H9 (cell line): ENCODE data around the gene RASA3. TPM values are rescaled to one million over a fixed set of nuclear protein-coding genes. Genes with fewer than 3 reads are reported as not detected.
A peak's percentile ranks its signal among the peaks of the same experiment; 100 is the strongest.
"Not testable (repeated sequence)": the region's sequence is repeated elsewhere in the genome, so short reads cannot be mapped to it uniquely, and the experiment has no call there.

Source experiments
- DNase-seq: peaks from one replicate; pipeline ENCODE4 v3.0.0-alpha.2; 2017
- H2AFZ ChIP-seq: one replicate; pipeline ENCODE4 v1.6.1; 2013; ENCODE audit warnings: mild to moderate bottlenecking, low read length, control low read depth, moderate library complexity
- H2AK5ac ChIP-seq: 2 replicates; pipeline ENCODE4 v1.6.1; 2013; ENCODE audit warnings: low read length, control low read depth, mixed read lengths; ENCODE audit not compliant: insufficient read length
- H2BK120ac ChIP-seq: one replicate; pipeline ENCODE4 v1.6.1; 2013; ENCODE audit warnings: low read depth, mild to moderate bottlenecking, low read length, control low read depth, inconsistent platforms; ENCODE audit not compliant: poor library complexity, severe bottlenecking
- H2BK12ac ChIP-seq: 2 replicates; pipeline ENCODE4 v1.6.1; 2013; ENCODE audit warnings: low read length, control low read depth, mixed read lengths, low read depth; ENCODE audit not compliant: insufficient read length
- H2BK15ac ChIP-seq: 2 replicates; pipeline ENCODE4 v1.6.1; 2013; ENCODE audit warnings: low read depth, low read length, control low read depth
- H2BK20ac ChIP-seq: one replicate; pipeline ENCODE4 v1.6.1; 2013; ENCODE audit warnings: low read depth, mild to moderate bottlenecking, low read length, control low read depth, inconsistent platforms; ENCODE audit not compliant: poor library complexity, severe bottlenecking
- H2BK5ac ChIP-seq: 2 replicates; pipeline ENCODE4 v1.6.1; 2013; ENCODE audit warnings: low read length, control low read depth, mixed read lengths; ENCODE audit not compliant: insufficient read length
- H3K14ac ChIP-seq: 2 replicates; pipeline ENCODE4 v1.6.1; 2013; ENCODE audit warnings: low read length, control low read depth; ENCODE audit not compliant: insufficient read depth
- H3K18ac ChIP-seq: 2 replicates; pipeline ENCODE4 v1.6.1; 2013; ENCODE audit warnings: low read depth, mild to moderate bottlenecking, mixed read lengths, low read length, control low read depth; ENCODE audit not compliant: insufficient read length
- H3K23ac ChIP-seq: 2 replicates; pipeline ENCODE4 v1.6.1; 2013; ENCODE audit warnings: low read length, control low read depth, mixed read lengths, low read depth; ENCODE audit not compliant: insufficient read length
- H3K23me2 ChIP-seq: 2 replicates; pipeline ENCODE4 v1.6.1; 2013; ENCODE audit warnings: low read depth, mild to moderate bottlenecking, mixed read lengths, low read length, control low read depth; ENCODE audit not compliant: insufficient read length, poor library complexity, severe bottlenecking
- H3K27ac ChIP-seq: 2 replicates; pipeline ENCODE4 v1.5.1; 2013; ENCODE audit warnings: low read length, control low read depth, mixed read lengths, low read depth; ENCODE audit not compliant: insufficient read length
- H3K27me3 ChIP-seq: 2 replicates; pipeline ENCODE4 v1.6.1; 2013; ENCODE audit warnings: low read length, control low read depth, inconsistent platforms; ENCODE audit not compliant: insufficient read depth
- H3K4ac ChIP-seq: 2 replicates; pipeline ENCODE4 v1.6.1; 2013; ENCODE audit warnings: low read depth, mild to moderate bottlenecking, control low read depth, inconsistent platforms, low read length, moderate library complexity
- H3K4me1 ChIP-seq: 2 replicates; pipeline ENCODE4 v1.6.1; 2013; ENCODE audit warnings: low read length, control low read depth, inconsistent platforms; ENCODE audit not compliant: insufficient read depth
- H3K4me2 ChIP-seq: 2 replicates; pipeline ENCODE4 v1.6.1; 2013; ENCODE audit warnings: low read length, control low read depth, mixed read lengths; ENCODE audit not compliant: insufficient read length, insufficient read depth
- H3K56ac ChIP-seq: 2 replicates; pipeline ENCODE4 v1.6.1; 2013; ENCODE audit warnings: low read depth, mild to moderate bottlenecking, mixed read lengths, low read length, control low read depth; ENCODE audit not compliant: insufficient read length
- H3K79me1 ChIP-seq: 2 replicates; pipeline ENCODE4 v1.6.1; 2013; ENCODE audit warnings: low read depth, mild to moderate bottlenecking, moderate library complexity, low read length, control low read depth, inconsistent platforms; ENCODE audit not compliant: insufficient read depth, poor library complexity, severe bottlenecking
- H3K79me2 ChIP-seq: 2 replicates; pipeline ENCODE4 v1.6.1; 2013; ENCODE audit warnings: low read length, control low read depth, inconsistent platforms; ENCODE audit not compliant: insufficient read depth
- H3K9ac ChIP-seq: 2 replicates; pipeline ENCODE4 v1.6.1; 2013; ENCODE audit warnings: low read length, control low read depth, mixed read lengths; ENCODE audit not compliant: insufficient read length; ENCODE audit errors: extremely low read depth
- H3K9me3 ChIP-seq: one replicate; pipeline ENCODE4 v1.6.1; 2013; ENCODE audit warnings: low read depth, low read length, inconsistent platforms; ENCODE audit not compliant: control insufficient read depth
- H3T11ph ChIP-seq: one replicate; pipeline ENCODE4 v1.6.1; 2013; ENCODE audit warnings: mild to moderate bottlenecking, low read length, control low read depth, inconsistent platforms
- H4K20me1 ChIP-seq: one replicate; pipeline ENCODE4 v1.6.1; 2013; ENCODE audit not compliant: control insufficient read depth, insufficient read length, insufficient read depth
- H4K5ac ChIP-seq: 2 replicates; pipeline ENCODE4 v1.6.1; 2013; ENCODE audit warnings: low read depth, mild to moderate bottlenecking, mixed read lengths, low read length, control low read depth; ENCODE audit not compliant: insufficient read length
- H4K8ac ChIP-seq: replicated peaks from 2 replicates; pipeline ENCODE4 v1.6.1; 2013; ENCODE audit warnings: low read length, control low read depth, mixed read lengths, low read depth; ENCODE audit not compliant: insufficient read length
- H4K91ac ChIP-seq: 2 replicates; pipeline ENCODE4 v1.6.1; 2013; ENCODE audit warnings: low read depth, mild to moderate bottlenecking, moderate library complexity, mixed read lengths, low read length, control low read depth; ENCODE audit not compliant: insufficient read length
- H3K27ac Mint-ChIP-seq, 3 experiments: 2 replicates in 2 of 3; 3 replicates in 1 of 3; pipeline ENCODE4 v1.8.0; 2020 to 2021; ENCODE audit warnings: mixed read lengths in 3 of 3, mild to moderate bottlenecking in 1 of 3, moderate library complexity in 1 of 3
- H3K27me3 Mint-ChIP-seq: 2 replicates; pipeline ENCODE4 v1.8.0; 2021; ENCODE audit warnings: low read depth, mild to moderate bottlenecking, moderate library complexity, mixed read lengths
- H3K36me3 Mint-ChIP-seq, 3 experiments: 2 replicates in 2 of 3; 3 replicates in 1 of 3; pipeline ENCODE4 v1.8.0; 2020 to 2021; ENCODE audit warnings: low read depth in 3 of 3, mixed read lengths in 3 of 3; ENCODE audit not compliant: insufficient read depth in 1 of 3
- H3K4me1 Mint-ChIP-seq, 2 experiments: 2 replicates each; pipeline ENCODE4 v1.8.0; 2020; ENCODE audit warnings: mixed read lengths in 2 of 2
- H3K4me3 Mint-ChIP-seq, 2 experiments: 2 replicates in 1 of 2; 3 replicates in 1 of 2; pipeline ENCODE4 v1.8.0; 2020 to 2021; ENCODE audit warnings: mild to moderate bottlenecking in 2 of 2, mixed read lengths in 2 of 2, moderate library complexity in 1 of 2
- H3K9me3 Mint-ChIP-seq, 2 experiments: 2 replicates in 1 of 2; 3 replicates in 1 of 2; pipeline ENCODE4 v1.8.0; 2020; ENCODE audit warnings: mild to moderate bottlenecking in 2 of 2, mixed read lengths in 2 of 2, moderate library complexity in 1 of 2
- CTCF ChIP-seq: fragments of 200-600 bp; sonication (generic); conservative IDR thresholded peaks from 3 replicates; pipeline ENCODE4 v1.8.0; 2021; ENCODE audit warnings: antibody characterized with exemption, mild to moderate bottlenecking
- WGBS: extraction: QIAGEN DNeasy Blood & Tissue Kit; methylation state at CpG from one replicate; pipeline ENCODE4 v1.1.7; 2013; ENCODE audit warnings: missing lambda C conversion rate, low lambda C conversion rate, mixed read lengths; ENCODE audit not compliant: insufficient read length; ENCODE audit errors: extremely low coverage; 5-methylcytosine and 5-hydroxymethylcytosine counted together
- total RNA-seq: library from RNA; stranded (reverse); gene quantifications from 2 replicates; pipeline ENCODE4 v1.2.1, GENCODE V29; 2021

Gene RASA3
- total RNA-seq, 1 experiment from 2014 or later = 12.3 TPM

GRCh38 chr13:114114006-114114640 lies 18.3 kb downstream of the RASA3 start:
- Histone ChIP-seq H2BK5ac (no peak overlapping the region), H3T11ph (no peak overlapping the region), H4K20me1 (peaks cover 2% of the 10 kb centered on the region), H3K4me2 (no peak overlapping the region), H3K56ac (no peak overlapping the region), H3K18ac (no peak overlapping the region), H2BK15ac (no peak overlapping the region), H4K91ac (no peak overlapping the region), H3K23me2 (no peaks in the 10 kb centered on the region), H2BK12ac (no peak overlapping the region), H3K9ac (no peak overlapping the region), H2AFZ (no peak overlapping the region), H3K79me1 (no peaks in the 10 kb centered on the region), H3K4ac (no peak overlapping the region), H4K8ac (no peak overlapping the region), H2BK120ac (no peak overlapping the region), H3K4me1 (no peaks in the 10 kb centered on the region; the same call in 1 of the 2 replicates), H3K27me3 (no peaks in the 10 kb centered on the region), H2BK20ac (no peak overlapping the region), H3K79me2 (peaks cover 3% of the 10 kb centered on the region; the same call in 1 of the 2 replicates), H3K23ac (no peak overlapping the region), H2AK5ac (no peak overlapping the region), H3K9me3 (no peaks in the 10 kb centered on the region), H4K5ac (no peak overlapping the region), H3K14ac (no peak overlapping the region), H3K27ac (no peak overlapping the region)
- no peak for TF ChIP-seq CTCF
- Mint-ChIP-seq H3K9me3 (peaks cover 0 to 7% of the 10 kb centered on the region in 2 experiments; a peak in 3 of 5 replicates), H3K36me3 (peaks cover 5 to 11% (median 11%) of the 10 kb centered on the region in 3 experiments; a peak in 4 of 7 replicates), H3K4me1 (peaks cover 61% of the 10 kb centered on the region in 2 experiments), H3K27me3 (no peaks in the 10 kb centered on the region), H3K4me3 (no peak overlapping the region), H3K27ac (no peak overlapping the region)
- no peak for DNase-seq
- no CpG with 5 or more reads among the region's 18 CpGs for WGBS

DNA sequence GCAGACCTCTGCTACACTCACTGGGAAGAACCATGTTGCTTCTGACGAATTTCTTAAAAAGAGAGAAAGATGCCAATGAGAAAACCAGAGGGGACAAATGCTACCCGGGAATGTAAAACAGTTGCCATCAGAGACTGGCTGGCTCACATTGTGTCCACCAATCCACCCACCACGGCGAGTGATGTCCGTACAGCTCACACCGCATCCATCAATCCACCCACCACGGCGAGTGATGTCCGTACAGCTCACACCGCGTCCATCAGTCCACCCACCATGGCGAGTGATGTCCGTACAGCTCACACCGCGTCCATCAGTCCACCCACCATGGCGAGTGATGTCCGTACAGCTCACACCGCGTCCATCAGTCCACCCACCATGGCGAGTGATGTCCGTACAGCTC lies 19.0 kb downstream of the RASA3 start:
- peaks cover 56 to 59% of the 10 kb centered on the region in 2 experiments for H3K4me1 Mint-ChIP-seq
- H3K18ac ChIP-seq = not testable (repeated sequence)

More for the DNA sequence above, 19.0 kb downstream of the RASA3 start:
- not testable (repeated sequence) for H3K9ac ChIP-seq, H4K5ac ChIP-seq, H3K27me3 Mint-ChIP-seq, H2BK12ac ChIP-seq, DNase-seq, H3K27me3 ChIP-seq, H4K91ac ChIP-seq, H2AFZ ChIP-seq, H2AK5ac ChIP-seq, H3K4me1 ChIP-seq, H3K4me2 ChIP-seq, H2BK5ac ChIP-seq, H2BK120ac ChIP-seq, H3K23ac ChIP-seq, H3K9me3 ChIP-seq, H3K4ac ChIP-seq, H4K20me1 ChIP-seq, H3K56ac ChIP-seq, H3K23me2 ChIP-seq, H3K9me3 Mint-ChIP-seq, H3K14ac ChIP-seq, H3K27ac Mint-ChIP-seq, H2BK20ac ChIP-seq, H4K8ac ChIP-seq, H3T11ph ChIP-seq, H2BK15ac ChIP-seq, H3K79me1 ChIP-seq, H3K27ac ChIP-seq, H3K79me2 ChIP-seq
- WGBS = no CpG with 5 or more reads among the region's 21 CpGs
- Mint-ChIP-seq H3K36me3 (peaks cover 5 to 11% (median 11%) of the 10 kb centered on the region in 3 experiments; a peak in 4 of 7 replicates), H3K4me3 (peak overlapping the region in 1 of 2 experiments; percentile 51; a peak in 1 of 5 replicates)
